Measurements from ENCODE around the gene CBS.
"Not testable (repeated sequence)": the region's sequence is repeated elsewhere in the genome, so short reads cannot be mapped to it uniquely, and the experiment has no call there.

CBS gene

DNA sequence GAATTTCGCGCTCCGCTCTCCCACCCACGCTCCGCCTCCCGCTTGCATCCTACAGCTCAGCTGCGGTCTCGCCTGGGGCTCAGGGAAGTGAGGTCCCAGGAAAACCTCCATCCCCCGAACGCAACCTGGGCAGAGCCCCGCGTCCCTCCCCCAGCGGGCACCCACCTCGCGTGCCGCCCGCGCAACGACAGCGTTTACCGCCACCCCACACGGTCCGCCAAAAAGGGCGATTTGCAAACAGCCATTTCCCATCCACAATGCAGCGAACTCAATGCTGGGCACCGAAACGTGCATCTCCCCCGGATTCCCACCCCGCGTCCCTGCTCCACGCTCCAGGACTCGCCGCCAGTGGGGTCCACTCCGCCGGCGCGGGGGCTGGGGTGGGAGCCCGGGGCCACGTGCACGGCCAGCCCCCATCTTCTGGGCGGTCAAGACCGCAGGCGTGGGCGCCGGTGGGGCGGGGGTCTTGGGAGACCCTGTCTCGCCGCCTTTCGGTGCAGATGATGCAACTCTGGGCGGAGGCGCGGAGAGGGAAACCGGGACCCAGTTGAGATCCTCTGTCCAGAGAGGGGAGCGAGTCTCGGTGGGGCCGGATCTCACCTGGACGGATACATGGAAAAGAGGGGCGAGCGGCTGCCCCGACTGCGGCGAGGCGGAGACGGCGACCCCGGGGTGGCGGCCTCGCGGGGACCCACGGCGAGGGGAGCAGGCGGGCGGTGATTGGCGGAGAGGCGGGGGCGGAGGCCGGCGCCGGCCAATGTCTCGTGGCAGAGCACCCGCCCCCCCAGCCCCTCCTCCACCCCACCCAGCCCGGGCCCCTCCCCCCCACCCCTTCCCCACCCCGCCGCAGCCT lies at the start of gene CBS:
CBS (minus strand) TSS at position 666 of the 853 bp plus-strand sequence. CDS start 3,642 bp downstream, outside the sequence.
- H3K9me3 Mint-ChIP-seq; H3K4me3 Mint-ChIP-seq; H3K27ac Mint-ChIP-seq (ENCODE audit: low read depth); H3K27me3 Mint-ChIP-seq; H3K4me1 Mint-ChIP-seq; ATAC-seq (replicated peaks; ENCODE audit: extremely low read depth, poor library complexity, severe bottlenecking); H3K36me3 Mint-ChIP-seq (ENCODE audit: insufficient read depth); DNase-seq (ENCODE audit: low spot score in 2 of 2): not testable (repeated sequence)

DNA sequence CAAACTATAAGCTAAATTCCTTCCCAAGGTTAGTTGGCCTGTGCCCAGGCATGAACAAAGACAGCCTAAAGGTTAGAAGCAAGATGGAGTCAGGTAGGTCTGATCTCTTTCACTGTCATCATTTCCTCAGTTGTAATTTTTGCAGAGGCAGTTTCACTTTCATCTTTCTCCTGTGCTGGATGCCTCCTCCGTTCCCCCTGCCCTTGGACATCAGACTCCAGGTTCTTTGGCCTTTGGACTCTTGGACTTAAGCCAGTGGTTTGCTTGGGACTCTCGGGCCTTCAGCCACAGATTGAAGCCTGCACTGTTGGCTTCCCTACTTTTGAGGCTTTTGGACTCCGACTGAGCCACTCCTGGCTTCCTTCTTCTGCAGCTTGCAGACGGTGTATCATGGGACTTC lies 40.3 kb upstream of the CBS start:
- not testable (repeated sequence) for ATAC-seq (replicated peaks; ENCODE audit: extremely low read depth, poor library complexity, severe bottlenecking); H3K9me3 Mint-ChIP-seq; H3K36me3 Mint-ChIP-seq (ENCODE audit: insufficient read depth); DNase-seq (ENCODE audit: low spot score in 2 of 2); H3K27ac Mint-ChIP-seq (ENCODE audit: low read depth); H3K4me1 Mint-ChIP-seq; H3K4me3 Mint-ChIP-seq; H3K27me3 Mint-ChIP-seq

DNA sequence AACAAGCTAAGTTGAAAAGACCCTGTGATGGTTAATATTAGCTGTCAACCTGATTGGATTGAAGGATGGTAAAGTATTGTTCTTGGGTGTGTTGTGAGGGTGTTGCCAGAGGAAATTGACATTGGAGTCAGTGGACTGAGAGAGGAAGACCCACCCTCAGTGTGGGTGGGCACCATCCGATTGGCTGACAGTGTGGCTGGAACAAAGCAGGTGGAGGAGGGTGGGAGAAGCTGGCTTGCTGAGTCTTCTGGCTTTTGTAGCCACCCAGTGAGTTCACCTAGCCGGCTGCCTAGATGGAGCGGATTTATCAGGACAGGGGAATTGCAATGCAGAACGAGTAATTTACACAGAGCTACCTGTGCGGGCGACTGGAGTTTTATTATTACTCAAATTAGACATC lies 38.8 kb upstream of the CBS start:
- not testable (repeated sequence) for DNase-seq (ENCODE audit: low spot score in 2 of 2); H3K27me3 Mint-ChIP-seq; H3K27ac Mint-ChIP-seq (ENCODE audit: low read depth); ATAC-seq (replicated peaks; ENCODE audit: extremely low read depth, poor library complexity, severe bottlenecking); H3K4me3 Mint-ChIP-seq; H3K4me1 Mint-ChIP-seq; H3K36me3 Mint-ChIP-seq (ENCODE audit: insufficient read depth); H3K9me3 Mint-ChIP-seq

DNA sequence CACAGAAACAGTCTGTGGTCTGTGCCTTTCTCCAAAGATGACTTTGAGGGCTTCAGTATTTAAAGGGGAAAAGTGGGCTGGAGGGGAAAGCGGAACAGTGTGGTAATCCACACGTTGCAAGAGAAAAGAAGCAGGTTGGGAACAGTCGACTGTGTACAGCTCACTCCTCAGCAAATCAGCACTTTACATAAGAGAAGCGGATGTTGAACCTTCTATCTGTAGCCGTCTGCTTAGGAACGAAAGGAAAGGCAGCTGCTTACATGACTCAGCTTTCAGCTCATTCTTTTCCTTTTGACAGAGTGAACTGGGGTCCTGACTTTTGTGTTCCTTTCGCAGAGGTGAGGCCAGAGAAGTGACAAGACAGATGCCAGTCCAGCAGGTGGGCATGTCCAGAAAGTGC lies 33.4 kb upstream of the CBS start:
- not testable (repeated sequence) for DNase-seq (ENCODE audit: low spot score in 2 of 2); H3K9me3 Mint-ChIP-seq; ATAC-seq (replicated peaks; ENCODE audit: extremely low read depth, poor library complexity, severe bottlenecking); H3K27me3 Mint-ChIP-seq; H3K36me3 Mint-ChIP-seq (ENCODE audit: insufficient read depth); H3K27ac Mint-ChIP-seq (ENCODE audit: low read depth); H3K4me1 Mint-ChIP-seq; H3K4me3 Mint-ChIP-seq

DNA sequence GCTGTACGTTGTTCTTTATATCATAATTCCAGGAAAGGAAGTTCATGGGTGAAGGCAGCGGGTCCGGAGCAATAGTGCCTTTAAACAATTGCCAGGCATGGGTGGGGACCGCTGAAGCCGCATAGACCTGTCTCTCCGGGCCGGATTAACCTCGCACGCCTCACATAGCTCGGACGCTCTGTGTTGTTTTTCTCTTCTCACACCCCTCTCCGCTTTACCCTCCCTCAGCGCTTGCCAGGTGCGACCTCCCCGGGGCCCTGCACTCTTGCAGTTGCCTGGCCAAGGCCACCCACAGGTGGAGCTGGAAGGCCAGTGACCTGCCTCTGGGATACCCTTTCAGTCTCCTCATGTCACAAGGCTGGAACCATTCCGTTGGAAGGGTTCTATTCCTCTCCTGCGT lies 32.5 kb upstream of the CBS start:
- not testable (repeated sequence) for H3K27ac Mint-ChIP-seq (ENCODE audit: low read depth); ATAC-seq (replicated peaks; ENCODE audit: extremely low read depth, poor library complexity, severe bottlenecking); H3K4me1 Mint-ChIP-seq; H3K36me3 Mint-ChIP-seq (ENCODE audit: insufficient read depth); DNase-seq (ENCODE audit: low spot score in 2 of 2); H3K4me3 Mint-ChIP-seq; H3K27me3 Mint-ChIP-seq; H3K9me3 Mint-ChIP-seq

DNA sequence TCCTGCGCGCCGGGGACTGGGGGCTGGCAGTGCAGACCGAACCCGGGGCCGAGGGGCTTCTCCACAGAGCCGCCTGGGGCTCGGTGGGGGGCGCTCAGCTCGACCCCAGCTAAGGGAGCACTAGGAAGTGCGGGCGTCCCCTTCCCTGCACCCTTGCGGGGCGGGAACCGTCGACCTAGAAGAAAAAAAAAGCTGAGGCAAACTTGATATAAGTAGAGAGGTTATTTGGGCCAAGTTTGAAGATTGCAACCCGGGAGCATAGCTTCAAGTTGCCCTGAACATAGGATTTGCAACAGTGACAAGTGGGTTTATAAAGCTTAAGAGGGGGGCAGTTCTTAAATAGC lies 32.1 kb upstream of the CBS start:
- H3K9me3 Mint-ChIP-seq; H3K4me1 Mint-ChIP-seq; H3K36me3 Mint-ChIP-seq (ENCODE audit: insufficient read depth); H3K27ac Mint-ChIP-seq (ENCODE audit: low read depth); DNase-seq (ENCODE audit: low spot score in 2 of 2); H3K27me3 Mint-ChIP-seq: not testable (repeated sequence)
- peak overlapping the region; percentile 32 for H3K4me3 Mint-ChIP-seq
- ATAC-seq (replicated peaks; ENCODE audit: extremely low read depth, poor library complexity, severe bottlenecking), result peak; percentile 46

DNA sequence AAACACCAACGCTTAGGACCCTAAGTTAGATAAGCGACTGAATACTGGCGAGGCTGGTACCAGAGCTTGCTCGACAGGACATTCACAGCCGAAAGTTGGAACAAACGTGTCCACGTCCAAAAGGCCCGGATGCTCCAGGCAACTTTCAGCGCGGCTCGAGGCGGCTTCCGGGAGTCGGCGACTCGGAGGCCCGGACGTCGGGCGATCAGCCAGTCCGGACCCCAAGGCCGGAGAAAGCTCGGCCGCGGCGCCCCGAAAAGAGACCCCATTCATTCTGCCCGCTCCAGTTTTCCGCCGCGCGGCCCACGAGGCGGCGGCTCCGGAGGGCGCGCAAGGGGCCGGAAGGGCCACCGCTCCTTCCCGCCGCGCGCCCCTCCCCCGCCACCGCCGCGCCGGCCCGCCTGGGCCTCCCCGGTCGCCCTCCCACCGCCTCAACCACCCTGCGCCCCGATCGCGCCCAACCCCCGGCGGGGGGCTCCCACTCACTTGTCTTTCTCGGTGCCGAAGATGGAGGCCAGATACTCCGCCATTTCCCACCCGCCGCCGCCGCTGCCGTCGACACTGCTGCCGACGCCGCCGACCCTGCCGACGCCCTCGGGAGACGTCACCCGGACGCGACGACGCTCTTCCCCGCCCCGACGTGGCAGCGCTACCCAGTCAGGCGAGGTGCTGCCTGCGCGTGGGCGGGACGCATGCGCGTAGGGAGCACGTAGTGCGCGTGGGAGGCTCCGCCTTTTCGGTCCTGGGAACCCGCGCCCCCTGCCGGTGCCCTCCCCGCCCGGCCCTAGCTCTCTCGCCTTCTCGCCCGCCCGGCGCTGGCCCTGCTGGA lies 31.5 kb upstream of the CBS start, which contains the start of gene U2AF1:
U2AF1 (minus strand) TSS at position 606 of the 829 bp plus-strand sequence; CDS start at position 530, 76 bp downstream.
- H3K4me1 Mint-ChIP-seq; H3K27ac Mint-ChIP-seq (ENCODE audit: low read depth); H3K36me3 Mint-ChIP-seq (ENCODE audit: insufficient read depth); H3K9me3 Mint-ChIP-seq; H3K27me3 Mint-ChIP-seq: not testable (repeated sequence)
- ATAC-seq (replicated peaks; ENCODE audit: extremely low read depth, poor library complexity, severe bottlenecking) (peak; percentile 90), DNase-seq (ENCODE audit: low spot score in 2 of 2) (peak; percentile 16 to 65)
- peak within 1 kb of the TSS; percentile 32 for H3K4me3 Mint-ChIP-seq

DNA sequence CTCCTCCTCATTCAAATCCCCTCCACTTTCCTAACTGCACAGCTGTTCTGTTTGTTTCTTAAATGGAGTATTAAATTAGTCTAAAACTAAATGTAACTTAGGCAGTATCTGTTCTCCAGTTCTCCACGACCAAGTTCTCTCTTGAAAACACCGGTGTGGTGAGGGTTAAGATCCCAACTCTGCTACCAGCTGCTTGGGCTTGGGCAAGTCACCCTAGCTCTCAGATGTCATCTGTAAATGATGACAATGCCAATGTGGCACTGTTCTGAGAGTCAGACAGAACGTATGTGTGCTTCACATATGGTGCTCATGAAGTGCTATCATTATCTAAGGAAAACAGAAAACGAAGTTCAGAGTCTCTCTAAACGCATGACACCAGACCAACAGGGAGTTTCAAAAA lies 29.0 kb upstream of the CBS start:
- ATAC-seq (replicated peaks; ENCODE audit: extremely low read depth, poor library complexity, severe bottlenecking); H3K27ac Mint-ChIP-seq (ENCODE audit: low read depth); H3K9me3 Mint-ChIP-seq; H3K27me3 Mint-ChIP-seq; H3K36me3 Mint-ChIP-seq (ENCODE audit: insufficient read depth); H3K4me1 Mint-ChIP-seq; H3K4me3 Mint-ChIP-seq; DNase-seq (ENCODE audit: low spot score in 2 of 2): not testable (repeated sequence)

DNA sequence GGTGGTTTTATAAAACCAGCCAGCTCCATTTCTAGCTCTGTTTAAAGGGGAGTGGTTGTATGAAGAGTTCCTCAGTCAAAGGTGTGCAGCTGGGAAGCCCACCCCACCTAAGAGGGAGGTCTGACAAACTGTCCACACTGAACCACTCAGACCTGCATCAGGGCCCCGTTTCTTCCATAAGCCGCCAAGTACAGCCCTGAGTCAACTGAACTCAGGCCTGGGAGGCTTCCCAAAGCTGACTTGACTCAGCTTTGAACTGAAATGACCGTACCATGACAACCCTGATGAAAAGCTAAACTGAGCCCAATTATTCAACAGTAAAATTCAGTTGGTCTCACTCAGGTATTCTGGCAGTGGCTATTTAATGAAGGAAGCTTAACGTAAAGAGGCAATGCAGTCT lies 26.6 kb upstream of the CBS start:
- H3K27ac Mint-ChIP-seq (ENCODE audit: low read depth); H3K4me3 Mint-ChIP-seq; H3K36me3 Mint-ChIP-seq (ENCODE audit: insufficient read depth); H3K9me3 Mint-ChIP-seq; H3K27me3 Mint-ChIP-seq; DNase-seq (ENCODE audit: low spot score in 2 of 2); ATAC-seq (replicated peaks; ENCODE audit: extremely low read depth, poor library complexity, severe bottlenecking); H3K4me1 Mint-ChIP-seq: not testable (repeated sequence)

DNA sequence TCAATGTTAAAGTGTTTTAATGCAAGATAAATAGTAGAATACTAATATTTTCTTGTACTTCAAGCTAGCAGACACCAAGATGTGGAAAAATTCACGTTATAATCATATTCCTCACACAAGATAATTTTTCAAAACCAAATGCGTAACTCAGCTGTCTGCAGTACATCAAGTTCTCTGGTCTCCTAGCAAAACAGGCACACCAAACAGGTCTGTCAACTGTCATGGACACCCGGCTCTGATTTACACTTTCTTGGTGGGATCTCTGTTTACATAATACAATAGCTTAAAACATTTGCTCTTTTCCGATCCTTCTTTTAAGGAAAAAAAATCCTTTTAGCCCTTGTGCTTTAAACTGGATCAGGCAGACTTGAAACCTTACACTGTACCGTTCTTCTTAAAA lies 26.0 kb upstream of the CBS start:
- not testable (repeated sequence) for DNase-seq (ENCODE audit: low spot score in 2 of 2); H3K4me3 Mint-ChIP-seq; H3K4me1 Mint-ChIP-seq; H3K36me3 Mint-ChIP-seq (ENCODE audit: insufficient read depth); H3K9me3 Mint-ChIP-seq; H3K27me3 Mint-ChIP-seq; H3K27ac Mint-ChIP-seq (ENCODE audit: low read depth); ATAC-seq (replicated peaks; ENCODE audit: extremely low read depth, poor library complexity, severe bottlenecking)

DNA sequence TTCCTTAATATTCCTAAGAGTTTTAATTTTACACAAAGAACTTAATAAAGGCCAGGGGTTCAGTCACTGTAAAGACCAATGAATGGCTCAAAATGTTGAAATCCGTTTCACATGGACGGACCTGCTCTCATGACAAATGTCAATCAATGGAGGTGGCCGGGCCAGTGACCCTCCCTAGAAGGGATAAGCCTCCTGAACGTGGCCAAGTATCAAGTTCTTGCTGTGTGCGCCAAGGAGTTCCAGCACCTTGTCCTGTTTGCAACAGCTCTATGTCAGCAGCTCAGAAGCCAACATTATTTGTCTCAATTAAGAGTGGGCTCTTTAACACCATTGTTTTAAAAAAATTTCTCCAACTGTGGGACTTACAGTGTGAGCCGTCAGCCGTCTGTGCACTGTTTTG lies 25.4 kb upstream of the CBS start:
- not testable (repeated sequence) for H3K27me3 Mint-ChIP-seq; ATAC-seq (replicated peaks; ENCODE audit: extremely low read depth, poor library complexity, severe bottlenecking); H3K9me3 Mint-ChIP-seq; H3K27ac Mint-ChIP-seq (ENCODE audit: low read depth); H3K4me1 Mint-ChIP-seq; DNase-seq (ENCODE audit: low spot score in 2 of 2); H3K4me3 Mint-ChIP-seq; H3K36me3 Mint-ChIP-seq (ENCODE audit: insufficient read depth)

DNA sequence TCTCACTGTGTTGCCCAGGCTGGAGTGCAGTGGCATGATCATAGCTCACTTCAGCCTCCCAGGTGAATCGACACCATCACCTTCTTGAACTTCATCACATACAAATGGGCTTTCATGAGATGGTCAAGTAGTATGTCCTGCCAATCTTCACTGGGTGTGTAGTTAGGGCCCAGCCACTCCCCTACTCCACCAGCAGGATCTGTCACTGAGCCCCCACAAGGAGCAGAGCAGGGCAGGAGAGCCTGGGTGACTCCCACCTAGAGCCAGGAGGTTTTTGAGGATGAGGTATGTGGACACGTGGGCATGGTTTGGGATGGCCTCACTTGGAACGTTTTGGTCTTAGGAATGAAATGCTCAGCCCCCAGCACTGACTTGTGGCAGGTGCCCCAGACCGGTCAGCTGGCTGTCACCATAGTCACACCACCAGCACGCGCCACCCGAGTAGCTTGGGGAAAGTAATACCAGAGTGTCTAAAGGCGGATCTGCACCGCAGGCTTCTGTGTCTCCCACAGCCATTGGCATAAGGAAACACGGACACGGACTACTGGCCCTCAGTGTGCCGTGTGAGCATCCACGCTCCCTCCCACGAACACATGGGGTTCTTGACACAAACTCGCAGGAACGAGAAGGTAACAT lies 16.5 kb upstream of the CBS start:
- ATAC-seq (replicated peaks; ENCODE audit: extremely low read depth, poor library complexity, severe bottlenecking), result peak; percentile 37
- DNase-seq (ENCODE audit: low spot score in 2 of 2); H3K27ac Mint-ChIP-seq (ENCODE audit: low read depth); H3K27me3 Mint-ChIP-seq; H3K4me3 Mint-ChIP-seq; H3K9me3 Mint-ChIP-seq; H3K36me3 Mint-ChIP-seq (ENCODE audit: insufficient read depth); H3K4me1 Mint-ChIP-seq: not testable (repeated sequence)
